Limb (tissue), 2 donors: ENCODE measurements around the gene KIAA0586.
"Not testable (repeated sequence)": the region's sequence is repeated elsewhere in the genome, so short reads cannot be mapped to it uniquely, and the experiment has no call there.

Experiments
- DNase-seq, 2 donors: peaks; one replicate each; pipeline ENCODE4 v3.0.0-alpha.2; 2016; ENCODE audit errors: extremely low spot score in 2 of 2

Gene KIAA0586

DNA sequence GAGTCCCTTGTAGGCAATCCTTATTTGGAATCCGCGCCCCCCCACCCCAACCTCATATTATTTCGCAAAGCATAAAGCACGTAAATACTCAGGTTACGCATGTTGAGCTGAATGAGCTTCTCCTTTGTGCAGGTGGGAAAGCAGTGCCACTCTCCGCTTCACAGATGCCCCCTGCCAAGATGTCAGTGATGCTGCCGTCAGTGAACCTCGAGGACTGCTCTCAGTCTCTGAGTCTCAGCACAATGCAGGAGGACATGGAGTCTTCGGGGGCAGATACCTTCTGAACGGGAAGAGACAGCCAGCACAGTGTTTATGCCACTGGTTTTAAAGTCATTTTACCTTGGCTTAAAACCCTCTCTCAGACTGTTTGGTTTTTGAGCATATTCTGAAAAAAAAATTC is 120.1 kb downstream of the KIAA0586 start:
- no peak for DNase-seq

DNA sequence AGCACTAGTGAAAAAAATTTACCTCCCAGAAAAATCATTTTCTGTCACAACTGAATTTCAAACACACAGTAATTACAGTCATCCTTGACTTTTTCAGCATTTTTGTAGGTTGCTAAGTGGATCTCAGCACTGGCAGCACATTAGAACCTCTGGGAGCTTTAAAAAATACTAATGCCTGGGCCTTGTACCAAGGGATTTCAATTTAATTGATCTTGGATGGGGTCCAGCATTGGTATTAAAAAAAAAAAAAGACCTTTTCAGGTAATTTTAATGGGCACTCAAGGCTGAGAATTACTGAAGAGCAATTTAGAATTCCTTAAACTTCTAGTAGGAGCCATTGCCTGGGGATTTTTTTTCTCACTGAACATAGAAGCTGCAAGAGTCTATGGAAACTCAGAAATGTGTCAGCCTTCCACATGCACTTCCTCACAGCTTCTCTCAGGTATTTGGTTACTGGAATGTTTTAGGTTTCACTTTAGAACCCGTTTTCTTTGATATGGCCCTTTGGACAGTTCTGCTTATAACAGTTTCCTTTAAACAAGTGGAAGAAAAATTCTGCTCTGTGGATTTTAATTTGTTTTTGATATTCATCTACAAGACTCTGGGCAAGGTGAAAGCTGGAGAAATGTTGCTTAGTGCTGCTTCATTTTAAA is 121.7 kb downstream of the KIAA0586 start:
- no peak for DNase-seq

- DNase-seq = no peak
Measured at GRCh38 chr14:58553959-58554358, 126.4 kb downstream of the KIAA0586 start.

DNA sequence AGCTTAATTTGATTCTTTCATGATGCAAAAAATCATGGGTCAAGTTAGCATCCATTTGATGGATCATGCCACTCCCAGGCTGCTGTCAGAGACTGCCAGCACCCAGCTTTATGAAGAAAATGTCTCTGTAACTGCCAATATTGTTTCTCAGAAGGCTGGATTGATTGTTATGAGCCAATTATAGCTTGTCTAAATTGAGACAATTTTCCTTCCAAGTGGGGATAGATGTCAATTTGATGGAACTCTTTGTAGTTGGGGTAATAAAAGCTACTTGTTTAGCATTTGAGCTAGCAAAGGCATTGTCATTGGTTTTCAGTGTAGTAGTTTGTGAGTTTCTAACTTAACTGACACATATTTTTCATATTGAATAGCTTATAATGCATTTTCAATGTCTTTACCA is 128.1 kb downstream of the KIAA0586 start:
- no peak for DNase-seq

DNA sequence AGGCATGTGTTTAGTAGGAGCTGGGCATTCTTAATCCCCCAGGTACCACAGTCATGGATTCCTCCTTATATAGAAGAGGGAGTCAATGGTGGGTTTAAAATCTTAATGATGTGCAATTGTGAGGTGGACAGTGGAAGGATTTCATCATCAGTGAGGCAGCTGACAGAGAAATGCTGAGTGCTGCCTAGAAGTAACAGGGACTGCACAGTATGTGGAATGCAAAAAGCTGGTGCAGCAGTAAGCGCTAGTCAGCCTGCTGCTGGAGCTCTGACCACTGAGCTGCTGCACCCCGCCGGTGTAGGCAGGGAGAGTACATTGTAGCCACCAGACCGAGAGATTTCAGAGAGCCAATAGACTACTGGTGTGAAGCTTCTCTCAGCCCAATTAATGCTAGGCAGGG is 129.7 kb downstream of the KIAA0586 start:
- no peak for DNase-seq

- DNase-seq = no peak
Measured at GRCh38 chr14:58560208-58560607, 132.7 kb downstream of the KIAA0586 start.

DNA sequence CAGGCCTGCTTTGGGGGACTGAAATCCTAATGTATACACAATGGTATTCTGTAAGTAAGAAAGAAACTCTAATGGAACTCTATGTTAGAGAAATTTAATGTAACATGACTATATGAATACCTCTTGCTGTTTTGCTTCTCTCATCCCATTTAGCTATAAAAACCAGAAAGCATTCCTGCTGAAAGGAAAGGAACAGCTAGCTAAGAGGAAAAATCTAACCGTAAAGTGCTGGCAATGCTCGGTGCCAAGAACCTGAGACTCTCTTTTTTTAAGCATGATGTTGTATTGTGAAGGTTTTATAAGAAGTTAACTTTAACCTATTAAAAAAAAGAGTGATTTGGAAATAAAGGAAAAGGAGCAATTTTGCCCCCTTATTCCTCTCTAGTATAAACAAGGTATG is 134.6 kb downstream of the KIAA0586 start:
- DNase-seq = peak in 1 of 2 donors; percentile 53

DNA sequence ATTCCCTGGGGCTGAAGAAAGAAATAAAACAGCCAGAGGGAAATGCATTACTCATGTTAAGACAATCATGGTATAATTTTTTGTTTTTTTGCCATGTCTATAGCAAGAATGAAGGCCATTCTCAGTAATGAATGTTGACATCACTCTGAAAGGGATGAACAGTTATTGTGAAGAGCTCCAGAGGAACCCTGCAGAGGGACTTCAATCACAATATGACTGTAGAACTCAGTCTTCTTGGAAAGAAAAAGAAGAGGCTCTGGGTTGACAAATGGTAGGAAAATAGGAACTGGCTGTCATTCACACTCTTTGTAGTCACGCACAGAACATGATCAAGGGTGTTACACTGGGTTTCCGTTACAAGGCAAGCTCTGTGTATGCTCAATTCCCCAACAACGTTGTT is 136.5 kb downstream of the KIAA0586 start:
- DNase-seq = no peak

DNA sequence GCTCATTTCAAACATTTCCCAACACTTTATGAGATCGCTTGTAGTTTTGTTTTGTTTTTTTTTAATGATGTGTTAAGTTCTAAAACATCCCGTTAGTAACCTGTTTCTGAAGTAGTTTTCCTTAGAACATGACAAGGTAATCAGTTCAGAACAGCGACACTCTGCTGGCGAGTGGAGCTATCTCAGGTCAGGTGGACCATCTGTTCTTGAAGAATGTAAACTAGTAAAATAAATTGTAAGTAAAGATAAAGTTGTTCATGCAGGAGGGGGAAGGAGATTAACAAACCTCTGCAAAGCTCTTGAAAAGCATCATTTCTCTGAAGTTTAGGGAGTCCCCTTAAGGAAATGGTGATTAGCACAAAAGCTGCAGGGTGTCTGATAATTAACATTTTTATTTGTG is 138.3 kb downstream of the KIAA0586 start:
- DNase-seq = no peak

GRCh38 chr14:58566979-58567378 is 139.5 kb downstream of the KIAA0586 start:
- no peak for DNase-seq

- DNase-seq = no peak
Measured at GRCh38 chr14:58568322-58568721, 140.8 kb downstream of the KIAA0586 start.

- DNase-seq = no peak
Measured at GRCh38 chr14:58571256-58571655, 143.7 kb downstream of the KIAA0586 start.

GRCh38 chr14:58571769-58572472 is 144.4 kb downstream of the KIAA0586 start:
- peak; percentile 15 to 47 for DNase-seq

DNA sequence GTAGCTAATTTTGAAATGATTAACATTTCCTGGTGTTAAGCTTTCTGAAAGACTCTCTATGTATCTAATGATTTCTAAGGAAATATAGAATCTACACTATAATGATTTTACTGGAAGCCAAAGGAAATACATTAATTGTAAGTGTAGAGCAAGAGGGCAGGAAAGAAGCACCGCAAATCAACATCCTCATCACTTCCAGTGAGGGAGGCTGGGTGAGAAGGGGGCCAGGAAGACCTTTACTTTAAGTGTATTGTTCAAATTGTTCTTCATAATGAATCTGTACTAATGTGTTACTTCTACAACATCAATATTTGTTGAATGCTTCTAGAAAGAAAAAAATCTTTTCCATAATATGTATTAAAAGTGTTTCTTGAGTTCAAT is 144.9 kb downstream of the KIAA0586 start:
- DNase-seq = no peak

GRCh38 chr14:58572863-58573262 is 145.3 kb downstream of the KIAA0586 start:
- DNase-seq = no peak

- DNase-seq = no peak
Measured at GRCh38 chr14:58574623-58575022, 147.1 kb downstream of the KIAA0586 start.

- no peak for DNase-seq
Measured at GRCh38 chr14:58575956-58576355, 148.4 kb downstream of the KIAA0586 start.

DNA sequence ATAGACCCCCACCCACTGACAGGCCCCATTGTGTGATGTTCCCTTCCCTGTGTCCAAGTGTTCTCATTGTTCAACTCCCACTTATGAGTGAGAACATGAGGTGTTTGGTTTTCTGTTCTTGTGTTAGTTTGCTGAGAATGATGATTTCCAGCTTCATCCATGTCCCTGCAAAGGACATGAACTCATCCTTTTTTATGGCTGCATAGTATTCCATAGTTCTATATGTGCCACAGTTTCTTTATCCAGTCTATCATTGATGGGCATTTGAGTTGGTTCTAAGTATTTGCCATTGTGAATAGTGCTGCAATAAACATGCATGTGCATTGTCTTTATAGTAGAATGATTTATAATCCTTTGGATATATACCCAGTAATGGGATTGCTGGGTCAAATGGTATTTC is 152.5 kb downstream of the KIAA0586 start:
- not testable (repeated sequence) for DNase-seq

DNA sequence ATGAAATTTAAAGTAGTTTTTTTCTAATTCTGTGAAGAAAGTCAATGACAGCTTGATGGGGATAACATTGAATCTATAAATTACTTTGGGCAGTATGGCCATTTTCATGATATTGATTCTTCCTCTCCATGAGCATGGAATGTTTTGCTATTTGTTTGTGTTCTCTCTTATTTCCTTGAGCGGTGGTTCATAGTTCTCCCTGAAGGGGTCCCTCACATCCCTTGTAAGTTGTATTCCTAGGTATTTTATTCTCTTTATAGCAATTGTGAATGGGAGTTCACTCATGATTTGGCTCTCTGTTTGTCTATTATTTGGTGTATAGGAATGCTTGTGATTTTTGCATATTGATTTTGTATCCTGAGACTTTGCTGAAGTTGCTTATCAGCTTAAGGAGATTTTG is 153.9 kb downstream of the KIAA0586 start:
- DNase-seq = not testable (repeated sequence)

GRCh38 chr14:58584383-58584782 is 156.9 kb downstream of the KIAA0586 start:
- DNase-seq = no peak

- no peak for DNase-seq
Measured at GRCh38 chr14:58587271-58587670, 159.8 kb downstream of the KIAA0586 start.

- not testable (repeated sequence) for DNase-seq
Measured at GRCh38 chr14:58588321-58588720, 160.8 kb downstream of the KIAA0586 start.

- no peak for DNase-seq
Measured at GRCh38 chr14:58593977-58594376, 166.5 kb downstream of the KIAA0586 start.
